Thoracic aorta endothelial cell (primary cell): ENCODE data around the gene TGFBR3L. TPM values are rescaled to one million over a fixed set of nuclear protein-coding genes. Genes with fewer than 3 reads are reported as not detected.

Experiments used
- total RNA-seq: library from RNA; depleted of rRNA; stranded (reverse); fragments of >200 nt; gene quantifications from 2 replicates; pipeline ENCODE4 v1.2.3, GENCODE V29; 2012

The TGFBR3L gene
- total RNA-seq = 0.43 and 0.93 TPM in 2 replicates

DNA sequence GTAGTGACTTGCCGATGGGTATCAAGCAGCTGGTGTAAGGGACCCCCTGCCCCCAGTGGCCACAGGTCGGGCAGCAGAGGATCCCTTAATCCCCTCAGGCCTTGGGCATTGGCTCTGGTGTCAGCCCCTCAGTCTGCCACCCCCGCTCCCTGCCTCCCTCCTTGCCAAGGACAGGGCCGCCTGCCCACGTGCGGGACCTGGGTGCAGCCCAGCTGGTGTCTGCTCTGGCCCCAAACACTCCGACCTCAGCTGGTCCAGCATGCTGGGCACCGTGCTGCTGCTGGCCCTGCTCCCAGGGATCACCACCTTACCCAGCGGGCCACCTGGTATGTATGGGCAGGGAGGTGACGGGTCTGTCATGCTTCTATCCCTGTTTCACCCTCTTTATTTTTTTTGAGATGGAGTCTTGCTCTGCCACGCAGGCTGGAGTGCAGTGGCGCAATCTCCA is at the start of gene TGFBR3L:
TGFBR3L (plus strand) TSS at position 233 of the 448 bp plus-strand sequence.

DNA sequence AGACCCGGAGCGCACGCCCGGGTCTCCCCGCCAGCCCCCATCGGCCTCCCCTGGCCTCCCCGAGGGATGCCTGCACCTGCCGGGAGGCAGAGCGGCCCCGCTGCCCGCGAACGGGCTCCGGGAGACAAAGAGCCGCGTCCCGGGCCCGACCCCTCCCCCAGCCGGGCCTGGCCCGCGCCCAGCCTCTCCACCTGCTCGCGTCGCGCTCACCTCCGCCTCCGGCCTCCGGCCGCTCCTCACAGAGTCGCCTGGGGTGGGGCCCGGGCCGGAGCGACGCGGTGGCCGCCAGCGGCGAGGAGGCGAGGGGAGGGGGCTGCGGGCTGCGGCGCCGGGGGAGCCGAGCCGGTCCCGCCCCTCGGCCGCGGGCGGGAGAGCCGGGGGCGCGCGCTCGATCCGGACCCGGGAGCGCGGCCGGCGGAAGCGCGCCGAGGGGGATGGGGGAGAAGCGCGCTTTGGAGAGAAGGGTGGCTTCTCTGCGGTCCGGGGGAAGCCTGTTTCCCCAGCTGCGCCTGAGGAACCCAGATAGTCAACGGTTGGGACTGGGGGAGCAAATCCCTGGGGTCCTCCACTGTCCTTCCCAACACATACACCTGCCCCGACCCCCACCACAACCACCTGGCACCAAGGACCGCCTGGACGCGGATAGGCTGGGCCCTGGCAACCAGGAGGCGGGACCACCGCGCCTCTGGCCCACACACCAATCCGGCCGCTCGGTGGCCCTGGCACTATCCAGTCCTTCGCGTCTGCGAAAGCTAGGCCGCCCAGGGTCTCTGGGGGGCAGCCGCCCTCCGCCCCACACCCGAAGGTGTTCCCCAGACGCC is 40.3 kb upstream of the TGFBR3L start, which contains the start of gene PRR36:
PRR36 (minus strand) TSS at position 315 of the 821 bp plus-strand sequence. CDS start 701 bp downstream, outside the sequence.

DNA sequence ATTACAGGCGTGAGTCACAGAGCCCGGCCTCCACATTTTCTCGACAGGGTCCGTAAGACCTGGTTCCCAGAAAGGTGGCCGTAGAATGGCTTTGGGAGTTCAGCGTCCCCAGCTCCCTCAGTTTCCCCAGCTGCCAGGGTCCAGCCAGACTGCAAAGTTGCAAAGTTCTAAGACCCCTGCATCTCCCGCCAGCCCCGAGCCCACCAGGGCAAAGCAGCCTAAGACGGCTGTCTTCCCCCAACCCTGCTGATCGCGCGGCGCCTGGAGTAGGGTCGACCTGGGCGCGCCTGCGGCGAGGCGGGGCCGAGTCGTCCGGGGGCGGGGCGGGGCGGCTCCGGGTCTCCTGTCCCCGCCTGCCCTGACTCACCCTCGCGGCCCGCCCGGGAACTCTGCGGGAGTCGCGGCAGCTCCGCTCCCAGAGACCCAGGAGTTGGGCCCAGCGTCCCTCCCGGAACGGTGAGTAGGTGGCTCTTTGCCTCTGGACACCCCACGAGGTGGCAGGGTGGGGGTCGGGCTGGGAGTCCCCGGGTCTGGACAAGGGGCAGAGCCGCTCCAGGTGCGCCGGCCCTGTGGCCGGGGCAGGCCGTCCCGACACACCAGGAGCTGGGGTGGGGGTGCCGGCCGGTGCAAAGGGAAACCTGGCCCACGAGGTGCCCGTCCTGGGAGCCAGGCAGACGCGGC is 26.3 kb upstream of the TGFBR3L start, which contains the start of gene LRRC8E:
LRRC8E (plus strand) TSS at position 366 of the 681 bp plus-strand sequence. CDS start 7,094 bp downstream, outside the sequence.

DNA sequence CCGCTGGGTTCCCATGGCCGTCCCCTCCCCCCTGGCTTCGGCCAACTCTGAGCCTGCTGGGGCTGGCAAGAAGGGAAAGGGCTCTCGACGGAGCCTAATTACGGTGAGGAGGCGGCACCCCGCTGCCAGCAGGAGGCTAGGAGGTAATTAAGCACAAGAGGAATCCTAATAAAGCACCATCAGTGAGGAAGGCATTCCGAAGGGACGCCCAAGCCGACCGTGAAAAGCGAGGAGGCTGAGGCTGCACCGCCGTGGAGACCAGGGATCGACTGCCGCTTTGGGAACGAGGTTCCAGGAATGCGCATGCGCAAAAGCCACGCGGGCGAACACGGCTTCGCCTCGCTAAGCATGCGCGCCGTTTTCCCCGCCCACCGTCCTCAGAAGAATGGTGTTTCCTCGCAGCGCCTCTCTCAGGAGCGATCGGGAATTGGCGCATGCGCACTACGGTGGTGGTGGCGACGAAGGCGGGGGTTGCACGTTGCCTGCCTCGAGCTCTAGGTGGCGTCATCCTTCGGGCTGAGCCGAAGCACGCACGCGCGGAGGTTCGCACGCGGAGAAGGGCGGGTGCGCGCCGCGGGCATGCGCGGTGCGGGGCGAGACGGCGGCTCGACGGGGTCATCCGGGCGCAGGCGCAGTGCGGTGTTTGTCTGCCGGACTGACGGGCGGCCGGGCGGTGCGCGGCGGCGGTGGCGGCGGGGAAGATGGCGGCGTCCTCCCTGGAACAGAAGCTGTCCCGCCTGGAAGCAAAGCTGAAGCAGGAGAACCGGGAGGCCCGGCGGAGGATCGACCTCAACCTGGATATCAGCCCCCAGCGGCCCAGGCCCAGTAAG is 11.2 kb upstream of the TGFBR3L start, which contains the start of gene MAP2K7:
MAP2K7 (plus strand) TSS at position 634 of the 830 bp plus-strand sequence; CDS start at position 702, 68 bp downstream.

DNA sequence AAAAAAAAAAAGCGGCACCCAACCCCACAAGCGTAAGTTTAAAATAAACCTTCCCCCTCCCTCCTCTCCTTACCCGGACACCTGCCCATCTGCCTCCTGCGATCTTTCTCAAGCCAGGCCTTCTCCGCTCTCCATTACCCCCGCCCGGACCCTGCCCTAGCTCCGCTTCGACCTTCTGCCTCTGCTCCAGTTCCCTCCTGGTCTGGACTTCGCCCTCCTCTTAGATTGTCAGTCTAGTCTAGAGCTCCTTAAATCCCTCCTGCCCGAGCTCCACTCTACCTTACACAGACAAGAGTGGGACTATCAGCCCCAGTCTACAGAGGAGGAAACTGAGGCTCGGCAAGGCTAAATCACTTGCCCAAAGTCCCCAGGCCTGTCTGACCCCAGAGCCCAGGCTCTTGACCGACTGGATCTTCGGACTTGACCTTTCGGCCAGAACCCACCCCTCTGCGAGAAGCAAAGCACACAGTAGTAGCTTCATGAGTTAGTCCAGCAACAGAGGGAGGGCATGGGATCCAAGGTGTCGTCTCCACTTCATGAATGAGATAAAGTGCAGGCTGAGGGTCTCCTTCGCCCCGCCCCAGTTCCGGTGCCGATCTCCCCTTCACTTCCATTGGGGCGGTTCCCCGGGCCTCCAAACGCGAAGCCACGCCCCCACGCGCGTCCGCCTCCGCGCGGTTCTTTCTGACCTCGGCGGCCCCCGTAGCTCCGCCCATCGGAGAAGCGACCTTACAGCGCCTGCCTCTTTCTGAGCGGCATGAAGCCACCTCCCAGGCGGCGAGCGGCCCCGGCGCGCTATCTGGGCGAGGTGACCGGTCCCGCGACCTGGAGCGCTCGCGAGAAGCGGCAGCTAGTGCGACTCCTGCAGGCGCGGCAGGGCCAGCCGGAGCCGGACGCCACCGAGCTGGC is 5.2 kb downstream of the TGFBR3L start, which contains the start of gene SNAPC2:
SNAPC2 (plus strand) TSS at position 729 of the 909 bp plus-strand sequence; CDS start at position 758, 29 bp downstream.

DNA sequence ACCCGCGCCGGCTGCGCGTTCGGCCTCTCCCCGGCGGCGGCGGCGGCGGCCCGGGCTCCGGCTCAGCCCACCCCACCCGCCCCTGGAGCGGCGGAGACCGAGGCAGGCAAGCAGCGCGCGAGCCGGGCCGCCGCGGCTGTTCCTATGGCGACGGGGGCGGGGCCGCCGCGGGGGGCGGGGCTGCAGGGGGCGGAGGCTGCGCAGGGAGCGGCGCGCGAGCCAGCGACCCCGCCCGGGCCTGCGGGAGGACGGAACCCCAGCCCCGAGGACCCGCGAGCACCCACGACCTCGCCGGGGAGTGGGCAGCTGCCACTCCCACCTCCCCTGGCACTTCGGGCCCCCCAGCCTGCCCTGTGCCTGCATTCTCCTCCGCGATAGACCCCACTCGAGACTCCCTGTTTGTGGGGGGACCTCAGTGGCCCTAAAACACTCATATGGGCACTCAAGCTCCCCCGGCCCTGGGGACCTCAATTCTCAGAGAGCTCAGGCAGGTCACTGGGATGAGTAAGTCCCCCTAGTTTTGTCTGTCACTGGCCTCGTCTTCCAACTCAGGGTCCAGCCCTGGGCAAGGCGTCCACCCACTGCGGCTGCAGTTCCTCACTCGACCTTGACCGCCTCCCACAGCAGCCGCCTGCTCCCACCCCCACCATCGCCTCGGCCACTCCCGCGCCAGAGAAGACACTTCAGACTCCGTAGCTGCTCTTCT is 11.5 kb downstream of the TGFBR3L start, which contains the start of gene CTXN1:
CTXN1 (minus strand) TSS at position 115 of the 706 bp plus-strand sequence. CDS start 597 bp downstream, outside the sequence.

DNA sequence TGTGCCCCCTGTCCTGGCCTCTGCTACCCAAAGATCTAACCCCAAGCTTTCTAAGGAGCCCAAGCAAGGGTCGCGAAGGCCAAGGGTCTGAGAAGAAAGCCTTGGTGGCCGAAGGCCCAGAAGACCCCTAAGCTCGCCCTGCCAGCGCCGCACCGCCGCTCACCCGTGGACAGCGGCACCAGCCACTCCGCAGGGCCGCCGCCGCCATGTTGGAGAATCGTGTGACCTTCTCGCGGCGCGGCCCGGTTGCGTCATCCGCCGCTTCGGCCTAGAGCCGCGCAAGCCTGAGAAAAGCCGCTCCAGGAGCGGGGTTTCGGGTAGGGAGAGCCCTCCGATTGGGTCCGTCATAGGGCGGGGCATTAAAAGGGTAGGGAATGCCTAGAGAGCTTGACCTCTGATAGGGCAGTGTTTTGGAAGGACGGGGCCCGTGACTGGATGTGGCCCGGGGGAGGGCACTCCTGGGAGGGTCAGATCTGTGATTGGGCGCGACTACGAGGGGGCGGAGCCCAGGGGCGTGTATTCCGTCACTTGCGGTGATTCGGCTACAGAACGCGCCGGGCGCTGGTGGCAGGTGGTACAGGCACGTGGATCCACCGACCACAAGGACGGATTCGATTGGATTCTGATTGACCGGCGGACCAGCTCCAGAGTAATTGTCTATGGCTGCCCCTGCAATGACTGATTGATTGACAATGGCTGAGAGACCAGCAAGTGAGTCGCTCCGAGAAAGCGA is 29.0 kb downstream of the TGFBR3L start, which contains the start of gene TIMM44:
TIMM44 (minus strand) TSS at position 223 of the 733 bp plus-strand sequence; CDS start at position 208, 15 bp downstream.

Other genes with a start within 250 kb of the TGFBR3L start
- gene RETN, start 245.8 kb upstream of the TGFBR3L start, total RNA-seq = not detected in 2 replicates
- gene MCEMP1, start 237.7 kb upstream of the TGFBR3L start, total RNA-seq = not detected in 2 replicates
- gene TRAPPC5, start 234.0 kb upstream of the TGFBR3L start, total RNA-seq = 49.9 and 56.1 TPM in 2 replicates
- gene FCER2, start 212.7 kb upstream of the TGFBR3L start, total RNA-seq = not detected in 2 replicates
- gene CLEC4G, start 182.7 kb upstream of the TGFBR3L start, total RNA-seq = not detected in 2 replicates
- not detected in 2 replicates for gene CD209, start 167.3 kb upstream of the TGFBR3L start, total RNA-seq
- gene CLEC4M, start 151.6 kb upstream of the TGFBR3L start, total RNA-seq = not detected in 2 replicates
- 9.6 and 13.8 TPM in 2 replicates for gene EVI5L, start 84.6 kb upstream of the TGFBR3L start, total RNA-seq
- not detected in 2 replicates for gene PRR36, start 40.4 kb upstream of the TGFBR3L start, total RNA-seq
- gene LRRC8E, start 26.3 kb upstream of the TGFBR3L start, total RNA-seq = 1.5 and 2.0 TPM in 2 replicates
- 8.6 and 11.7 TPM in 2 replicates for gene MAP2K7, start 11.0 kb upstream of the TGFBR3L start, total RNA-seq
- 19.5 and 25.6 TPM in 2 replicates for gene SNAPC2, start 5.5 kb downstream of the TGFBR3L start, total RNA-seq
- 6.0 and 11.0 TPM in 2 replicates for gene CTXN1, start 11.3 kb downstream of the TGFBR3L start, total RNA-seq
- gene TIMM44, start 28.8 kb downstream of the TGFBR3L start, total RNA-seq = 51.7 and 52.0 TPM in 2 replicates
- gene ELAVL1, start 90.8 kb downstream of the TGFBR3L start, total RNA-seq = 48.4 and 69.4 TPM in 2 replicates
- gene CCL25, start 137.9 kb downstream of the TGFBR3L start, total RNA-seq = not detected in 2 replicates
- not detected in 2 replicates for gene FBN3, start 234.8 kb downstream of the TGFBR3L start, total RNA-seq